Activated T-helper 1 cell treated with Interleukin-2 at 50 U/mL for 16 hours (primary cell): ENCODE data around the gene SDK1.

Source experiments
- DNase-seq: peaks from one replicate; pipeline ENCODE4 v3.0.0-alpha.2; 2020; ENCODE audit warnings: low read depth

Gene SDK1

DNA sequence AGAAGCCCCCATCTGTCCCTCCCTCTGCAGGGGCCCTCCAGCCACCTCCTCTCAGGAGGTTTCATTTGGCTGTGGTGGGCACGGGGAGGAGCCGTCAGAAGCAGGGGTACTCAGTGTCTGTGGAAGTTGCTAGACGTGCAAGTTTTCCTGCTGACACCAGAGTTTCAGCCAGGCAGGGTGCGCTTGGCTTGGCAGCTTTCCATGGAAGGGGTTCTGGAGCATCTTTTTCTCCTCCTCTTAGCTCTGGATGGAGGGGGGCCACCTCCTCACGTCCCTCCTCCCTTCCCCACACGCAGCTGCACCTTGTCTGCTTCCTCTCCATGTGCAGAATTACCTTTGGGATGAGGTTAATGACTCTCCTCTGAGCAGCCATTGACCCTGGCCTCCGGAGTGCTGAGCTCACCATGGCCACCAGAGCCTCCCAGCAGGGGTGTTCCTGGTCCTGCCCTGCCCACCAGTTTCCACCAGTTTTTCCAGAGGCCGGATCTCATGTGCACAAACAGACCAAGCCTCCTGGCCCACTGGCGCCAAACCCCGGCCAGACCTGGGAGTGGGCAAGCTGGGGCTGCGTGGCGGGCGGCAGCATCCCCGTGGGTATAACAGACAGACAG lies 801.3 kb downstream of the SDK1 start:
- DNase-seq = no peak

DNA sequence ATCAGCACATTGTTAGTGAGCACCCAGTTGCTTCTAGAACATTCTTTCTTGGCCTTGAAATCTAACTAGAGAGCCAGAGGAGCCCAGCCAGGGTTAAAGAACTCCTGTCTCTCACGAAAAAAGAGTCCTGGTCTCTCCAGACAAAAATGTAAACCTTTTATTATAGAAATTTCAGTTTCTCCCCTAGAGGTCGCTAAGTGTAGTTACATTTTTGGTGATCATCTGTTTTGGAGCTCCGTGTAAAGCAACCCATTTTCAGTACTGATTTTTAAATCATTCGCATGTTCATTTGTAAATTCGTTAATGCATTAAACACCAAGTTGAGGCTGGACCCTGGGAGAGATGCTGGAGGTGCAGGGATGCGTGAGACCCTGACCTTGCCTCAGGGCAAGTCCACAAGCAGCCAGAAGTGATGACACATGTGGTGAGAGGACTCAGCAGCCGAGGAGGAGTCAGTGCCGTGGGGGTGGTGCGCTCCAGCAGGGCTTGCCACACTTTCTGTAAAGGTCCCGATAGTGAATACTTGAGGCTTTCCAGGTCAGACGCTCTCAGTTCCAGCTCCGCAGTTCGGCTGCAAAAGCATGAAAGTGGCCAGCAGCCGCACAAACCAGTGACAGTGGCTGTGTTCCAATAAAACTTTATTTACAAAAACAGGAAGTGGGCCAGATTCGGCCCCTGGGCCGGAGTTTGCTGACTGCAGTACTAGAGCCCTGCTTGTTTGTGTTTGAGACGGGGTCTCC lies 802.5 kb downstream of the SDK1 start:
- no peak for DNase-seq

DNA sequence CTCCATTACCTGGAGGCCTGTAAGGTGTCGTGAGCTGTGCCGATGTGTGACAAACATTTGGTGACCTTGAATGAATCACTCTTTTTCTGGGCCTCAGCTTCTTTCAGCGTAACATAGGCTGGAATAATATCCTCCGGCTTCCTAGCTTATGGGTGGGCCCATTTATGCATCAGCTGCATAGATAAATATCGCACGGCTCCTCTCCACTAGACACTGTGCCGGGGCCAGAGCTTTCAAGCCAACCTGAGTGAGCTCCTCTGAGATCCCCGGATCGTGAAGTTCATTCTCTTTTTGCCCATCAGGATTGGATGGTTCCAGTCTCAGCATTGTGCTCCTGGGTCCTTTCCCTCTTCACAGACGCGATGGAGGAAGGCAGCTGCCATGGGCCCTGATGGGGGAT lies 806.8 kb downstream of the SDK1 start:
- no peak for DNase-seq

GRCh38 chr7:4108951-4109350 lies 807.9 kb downstream of the SDK1 start:
- DNase-seq = no peak

DNA sequence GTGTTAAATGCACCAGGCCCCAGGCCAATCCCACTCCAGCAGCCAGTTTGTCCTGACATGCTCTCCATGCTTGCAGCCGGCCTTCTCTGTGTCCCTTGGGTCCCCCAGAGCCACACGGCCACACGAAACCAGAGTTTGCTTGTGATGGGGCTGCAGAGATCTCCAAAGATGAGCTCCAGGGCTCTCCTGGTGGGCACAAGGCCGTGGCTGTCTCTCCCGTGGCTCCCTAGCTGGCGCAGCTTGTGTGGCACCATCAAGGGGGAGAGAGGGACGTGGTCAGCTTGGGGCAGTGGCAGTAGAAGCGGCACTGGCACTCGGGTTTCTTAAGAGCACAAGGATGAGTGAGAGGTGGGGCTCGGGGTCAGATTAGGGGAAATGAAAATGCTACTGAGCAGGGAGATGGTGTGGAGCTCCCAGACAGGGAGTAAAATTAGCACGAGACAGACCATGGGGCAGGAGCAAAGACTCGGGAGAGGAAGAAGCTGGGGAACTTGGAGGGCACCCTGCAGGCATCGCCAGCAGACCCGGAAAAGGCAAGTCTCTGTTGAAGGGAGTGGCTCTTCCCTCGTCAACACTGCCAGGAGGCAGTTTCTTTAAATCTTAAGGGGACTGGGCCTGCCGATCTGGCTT lies 808.5 kb downstream of the SDK1 start:
- no peak for DNase-seq

DNA sequence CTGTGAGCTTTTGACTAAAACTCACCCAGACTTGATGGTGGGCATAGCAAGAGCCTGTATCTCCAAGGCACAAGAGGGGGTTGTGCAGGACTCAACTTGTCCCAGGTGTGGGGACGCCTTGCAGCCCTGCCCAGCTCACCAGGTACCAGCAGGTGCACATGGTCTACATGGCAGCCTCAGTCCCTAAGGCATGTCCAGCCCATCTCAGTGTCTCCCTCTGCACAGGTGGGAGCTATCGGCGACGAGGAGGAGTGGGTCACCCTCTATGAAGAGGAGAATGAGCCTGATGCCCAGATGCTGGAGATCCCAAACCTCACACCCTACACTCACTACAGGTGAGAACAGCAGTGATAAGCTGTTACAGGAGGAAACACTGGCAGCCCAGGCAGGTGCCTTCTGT lies 809.4 kb downstream of the SDK1 start:
- no peak for DNase-seq

DNA sequence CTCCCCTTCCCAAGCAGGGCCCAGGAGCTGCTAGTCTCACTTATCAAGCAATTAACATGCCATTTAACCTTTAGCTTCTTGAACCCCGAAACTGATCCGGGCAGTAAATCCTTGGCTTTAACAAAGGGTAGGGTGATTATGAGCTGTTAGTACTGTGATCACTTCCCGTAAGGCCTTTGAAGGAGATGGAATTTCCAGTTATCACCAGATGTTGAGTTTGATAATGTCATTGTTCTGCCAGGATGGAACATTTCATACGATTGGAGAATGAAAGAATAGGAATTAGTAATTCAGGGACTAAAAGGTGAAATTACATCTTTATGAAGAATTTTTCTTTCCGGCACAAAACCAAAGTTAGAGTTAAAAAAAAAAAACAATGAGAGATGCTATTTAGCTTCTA lies 810.1 kb downstream of the SDK1 start:
- no peak for DNase-seq

- no peak for DNase-seq
Measured at GRCh38 chr7:4113271-4113670, 812.2 kb downstream of the SDK1 start.

- DNase-seq = no peak
Measured at GRCh38 chr7:4113976-4114375, 812.9 kb downstream of the SDK1 start.

GRCh38 chr7:4115442-4115841 lies 814.4 kb downstream of the SDK1 start:
- DNase-seq = no peak

DNA sequence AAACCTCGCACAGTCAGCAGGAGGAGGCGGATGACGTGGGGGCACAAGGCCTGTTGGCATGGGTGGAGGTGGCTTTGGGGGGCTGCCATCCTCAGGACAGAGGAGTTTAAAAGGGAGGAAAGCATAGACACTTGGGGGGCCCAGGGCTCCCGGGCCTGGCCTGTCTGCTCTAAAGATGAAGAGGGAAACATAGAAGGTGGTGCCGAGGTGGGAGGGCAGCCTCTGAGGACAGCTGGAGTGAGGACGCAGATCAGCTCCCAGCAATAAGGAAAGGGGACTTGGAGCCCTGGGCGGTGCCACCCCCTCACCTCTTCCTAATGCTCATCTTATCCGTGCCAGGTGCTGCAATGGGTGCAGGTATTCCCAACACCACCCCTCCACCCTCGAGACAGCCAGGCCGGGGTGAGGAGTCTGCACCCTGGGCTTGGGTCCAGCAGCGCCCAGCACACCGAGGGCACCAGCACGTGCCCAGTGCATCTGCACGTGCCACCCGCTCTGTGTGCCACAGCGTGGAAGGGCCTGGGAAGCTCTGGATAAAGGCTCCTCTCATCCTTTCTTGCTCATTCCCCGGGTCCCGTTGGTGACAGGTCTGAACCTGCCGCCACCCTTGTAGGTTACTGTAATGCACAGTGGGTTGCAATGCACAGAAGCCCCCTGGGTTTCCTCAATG lies 815.0 kb downstream of the SDK1 start:
- DNase-seq = no peak

DNA sequence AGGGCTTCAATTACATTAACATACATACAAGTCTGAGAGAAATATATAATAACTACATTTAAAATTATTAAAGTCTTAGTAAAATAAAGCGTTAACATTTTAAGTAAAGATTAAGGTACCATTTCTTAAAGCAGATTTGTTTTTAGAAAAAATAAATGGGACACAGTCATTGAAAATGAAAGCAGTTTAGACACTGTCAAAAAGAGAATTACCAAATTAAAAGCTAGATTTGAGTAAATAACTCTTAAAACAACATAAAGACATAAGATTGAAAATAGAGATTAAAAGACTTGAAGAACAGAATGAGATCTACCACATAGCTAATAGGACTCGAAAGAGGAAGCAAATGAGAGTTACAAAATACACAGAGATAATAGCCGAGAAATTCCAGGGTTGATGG lies 818.8 kb downstream of the SDK1 start:
- DNase-seq = no peak

DNA sequence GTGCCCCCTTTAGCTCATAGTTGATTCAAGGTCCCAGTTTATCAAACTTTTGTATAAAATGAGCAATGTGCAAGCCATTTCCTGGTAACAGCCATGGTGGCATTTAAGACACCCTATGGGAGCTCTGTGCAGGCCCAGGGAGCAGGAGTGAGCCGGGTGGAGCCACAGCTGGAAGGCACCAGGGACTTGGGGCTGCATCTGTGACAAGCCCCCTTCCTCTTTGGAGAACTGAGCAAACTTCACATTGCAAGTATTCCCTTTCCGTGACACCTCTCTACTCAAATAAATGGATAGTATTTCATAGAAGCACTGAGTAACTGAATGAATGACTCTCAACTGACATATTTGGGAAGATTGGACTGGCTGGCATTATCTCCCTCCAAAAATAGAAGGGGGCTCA lies 822.3 kb downstream of the SDK1 start:
- no peak for DNase-seq

DNA sequence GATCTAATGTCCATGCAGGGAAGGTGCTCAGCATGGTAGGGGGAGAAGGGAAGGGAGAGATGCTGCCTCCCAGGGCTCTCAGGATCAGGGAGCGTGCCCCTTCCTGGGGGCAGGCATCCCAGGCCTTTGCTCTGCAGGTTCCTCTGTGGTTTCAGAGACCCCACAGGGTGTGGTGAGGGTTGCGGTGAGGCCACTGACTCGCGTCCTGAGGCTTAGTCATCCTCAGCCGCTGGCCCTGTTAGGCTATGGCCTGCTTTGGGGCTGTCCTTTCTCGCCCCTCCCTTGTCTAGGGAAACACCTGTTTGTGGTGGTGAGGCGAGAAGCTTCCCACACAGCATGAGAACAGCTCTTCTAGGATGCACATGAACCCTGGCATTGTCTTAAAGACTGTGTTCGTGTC lies 822.8 kb downstream of the SDK1 start:
- no peak for DNase-seq

DNA sequence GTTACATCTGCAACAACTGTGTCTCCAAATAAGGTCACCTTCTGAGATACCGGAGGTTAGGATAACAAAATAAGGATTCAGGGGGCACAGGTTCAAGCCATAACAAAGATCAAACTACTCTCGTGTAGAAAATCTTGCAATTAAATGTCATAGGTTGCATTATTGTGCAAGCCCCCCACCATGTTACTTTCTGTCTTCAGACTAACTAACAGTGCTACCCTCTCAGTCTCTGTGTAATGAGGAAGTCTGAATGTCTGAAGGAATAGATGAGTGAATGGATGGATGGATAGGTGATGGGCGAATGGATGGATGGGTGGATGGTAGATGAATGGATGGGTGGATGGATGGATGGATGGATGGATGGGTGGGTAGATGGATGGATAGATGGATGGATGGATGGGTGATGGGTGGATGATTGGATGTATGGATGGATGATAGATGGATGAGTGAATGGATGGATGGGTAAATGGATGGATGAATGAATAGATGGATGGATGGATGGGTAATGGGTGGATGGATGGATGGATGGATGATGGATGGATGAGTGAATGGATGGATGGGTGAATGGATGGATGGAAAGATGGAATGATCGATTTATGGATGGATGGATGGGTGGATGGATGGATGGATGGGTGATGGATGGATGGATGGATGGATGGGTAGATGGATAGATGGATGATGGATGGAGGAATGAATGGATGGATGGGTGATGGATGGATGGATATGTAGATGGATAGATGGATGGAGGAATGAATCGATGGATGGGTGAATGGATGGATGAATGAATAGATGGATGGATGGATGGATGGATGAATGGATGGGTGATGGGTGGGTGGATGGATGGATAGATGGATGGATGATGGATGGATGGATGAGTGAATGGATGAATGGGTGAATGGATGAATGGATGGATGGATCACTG lies 823.8 kb downstream of the SDK1 start:
- DNase-seq = no peak

DNA sequence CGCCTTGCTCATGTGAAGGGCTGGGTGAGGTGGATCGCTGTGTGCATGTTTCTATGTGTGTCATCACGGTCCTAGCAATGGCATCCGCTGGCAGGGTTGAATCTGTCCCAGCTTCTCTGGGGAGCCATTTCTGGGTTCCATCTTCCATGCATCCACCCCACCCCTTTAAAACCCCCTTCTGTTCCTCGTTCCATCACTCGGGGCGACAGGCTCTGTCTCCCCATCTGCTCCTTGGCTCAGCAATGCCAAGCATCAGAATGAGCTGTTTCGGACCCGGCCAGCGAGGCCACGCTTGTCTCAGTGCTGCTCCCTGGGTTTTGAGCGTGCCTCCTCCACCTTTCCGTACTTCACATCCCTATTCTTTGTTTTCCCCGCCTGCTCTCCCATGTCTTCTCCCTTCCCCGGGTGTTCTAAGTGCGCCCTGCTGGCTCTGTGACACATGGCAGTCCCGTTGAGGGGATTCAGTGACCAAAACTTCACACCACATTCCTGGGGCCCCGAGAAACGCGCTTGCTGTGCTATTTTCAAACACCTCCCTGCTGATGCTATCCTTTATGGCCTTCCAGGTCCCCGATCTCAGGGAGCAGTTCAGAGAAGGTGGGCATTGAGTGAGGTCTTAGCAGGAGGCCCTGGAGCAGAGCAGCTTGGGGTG lies 827.0 kb downstream of the SDK1 start:
- DNase-seq = no peak

DNA sequence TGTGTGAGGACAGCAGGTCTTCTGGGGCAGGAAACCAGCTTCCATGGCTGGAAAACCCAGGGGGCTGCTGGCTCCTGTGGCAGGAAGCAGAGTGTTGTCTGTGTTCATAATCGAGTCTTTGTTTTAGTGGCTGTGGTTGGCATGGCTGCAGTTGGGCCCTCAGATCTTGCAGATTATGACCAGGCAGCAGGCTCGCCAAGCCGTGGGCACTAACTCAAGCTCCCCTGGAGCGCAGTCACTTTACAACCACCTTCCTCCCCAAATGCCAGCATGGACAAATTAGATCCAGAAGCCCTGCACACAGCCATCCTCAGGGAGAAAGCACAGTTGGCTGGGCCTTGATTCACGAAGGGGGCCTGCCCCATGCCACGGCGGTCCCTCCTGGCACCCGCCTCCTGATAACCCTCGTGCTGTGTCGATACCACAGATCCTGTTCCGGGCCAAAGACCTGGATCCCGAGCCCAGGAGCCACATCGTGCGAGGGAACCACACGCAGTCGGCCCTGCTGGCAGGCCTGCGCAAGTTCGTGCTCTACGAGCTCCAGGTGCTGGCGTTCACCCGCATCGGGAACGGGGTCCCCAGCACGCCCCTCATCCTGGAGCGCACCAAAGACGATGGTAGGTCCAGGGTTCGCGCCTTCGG lies 828.5 kb downstream of the SDK1 start:
- DNase-seq = no peak

- no peak for DNase-seq
Measured at GRCh38 chr7:4131063-4131462, 830.0 kb downstream of the SDK1 start.

- no peak for DNase-seq
Measured at GRCh38 chr7:4132221-4132620, 831.2 kb downstream of the SDK1 start.

DNA sequence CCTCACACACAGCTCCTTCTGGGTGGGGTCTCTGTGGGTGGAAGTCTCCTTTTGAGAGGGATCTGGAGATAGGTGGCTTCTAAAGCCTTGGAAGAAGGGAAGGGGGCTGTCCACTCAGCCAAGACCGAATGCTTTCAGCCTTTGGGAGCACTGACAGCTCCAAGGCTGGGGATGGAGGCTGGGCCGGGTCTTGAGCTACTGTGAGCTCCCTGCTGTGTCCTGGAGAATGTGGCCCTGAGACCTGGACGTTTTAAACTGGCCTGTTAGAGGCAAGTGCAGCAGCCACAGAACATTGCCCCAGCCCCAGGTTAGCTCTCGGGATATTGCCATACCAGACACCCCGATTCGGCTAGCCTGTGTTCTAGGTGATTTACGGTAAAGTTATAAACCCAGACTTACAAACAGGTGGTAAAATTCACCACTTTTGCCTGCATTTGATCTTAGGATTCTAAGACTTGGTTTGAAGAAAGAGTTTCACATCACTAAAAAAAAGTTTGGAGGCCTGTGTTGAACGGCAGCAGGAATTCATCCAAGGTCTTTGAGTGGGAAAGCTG lies 832.5 kb downstream of the SDK1 start:
- DNase-seq = no peak

DNA sequence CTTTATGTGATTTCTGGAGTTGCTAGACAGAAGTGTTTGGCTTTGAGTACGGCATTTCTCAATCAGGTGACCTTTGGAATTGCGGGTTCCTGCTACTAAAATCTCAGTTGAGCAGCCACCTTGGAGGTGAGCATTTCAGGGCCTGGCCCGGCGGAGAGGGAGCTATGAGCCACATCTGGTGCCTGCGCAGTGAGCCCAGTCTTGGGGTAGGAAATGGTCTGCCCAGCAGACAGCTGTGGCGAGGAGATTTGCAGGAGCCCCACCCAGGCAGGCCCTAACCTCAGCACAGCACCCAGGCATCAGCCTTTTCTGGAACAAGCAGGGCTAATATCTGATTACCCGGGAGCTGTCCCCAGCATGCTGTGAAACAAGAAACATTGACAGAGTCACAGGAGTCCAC lies 833.2 kb downstream of the SDK1 start:
- no peak for DNase-seq
